GM19468 (cell line): Measurements from ENCODE around the gene LRFN2.

ENCODE experiments used
- ATAC-seq: cut with Tn5 transposase; IDR thresholded peaks from one replicate; pipeline ENCODE4 v1.9.1; 2021; ENCODE audit warnings: mild to moderate bottlenecking, moderate library complexity, moderate number of reproducible peaks; ENCODE audit not compliant: unreplicated experiment; ENCODE audit errors: extremely low read depth

Gene LRFN2

GRCh38 chr6:40443842-40444241 lies 143.3 kb downstream of the LRFN2 start:
- ATAC-seq: no peak

- no peak for ATAC-seq
These were observed 144.6 kb downstream of the LRFN2 start for GRCh38 chr6:40442591-40442990.

- ATAC-seq: no peak
These were observed 146.0 kb downstream of the LRFN2 start for GRCh38 chr6:40441150-40441549.

GRCh38 chr6:40440053-40440452 lies 147.1 kb downstream of the LRFN2 start:
- ATAC-seq: no peak

GRCh38 chr6:40439026-40439800 lies 148.0 kb downstream of the LRFN2 start:
- ATAC-seq: no peak

- no peak for ATAC-seq
These were observed 148.8 kb downstream of the LRFN2 start for GRCh38 chr6:40438246-40438887.

GRCh38 chr6:40437631-40438030 lies 149.5 kb downstream of the LRFN2 start:
- ATAC-seq: no peak

GRCh38 chr6:40436685-40437604 lies 150.2 kb downstream of the LRFN2 start:
- no peak for ATAC-seq

- no peak for ATAC-seq
These were observed 154.2 kb downstream of the LRFN2 start for GRCh38 chr6:40432982-40433381.

GRCh38 chr6:40431706-40432105 lies 155.5 kb downstream of the LRFN2 start:
- ATAC-seq: no peak

GRCh38 chr6:40427196-40427595 lies 160.0 kb downstream of the LRFN2 start:
- ATAC-seq: no peak

- ATAC-seq: no peak
These were observed 160.7 kb downstream of the LRFN2 start for GRCh38 chr6:40426346-40427066.

- ATAC-seq: no peak
These were observed 161.8 kb downstream of the LRFN2 start for GRCh38 chr6:40425192-40425919.

GRCh38 chr6:40422046-40422445 lies 165.1 kb downstream of the LRFN2 start:
- no peak for ATAC-seq

- no peak for ATAC-seq
These were observed 167.0 kb downstream of the LRFN2 start for GRCh38 chr6:40419946-40420728.

GRCh38 chr6:40419377-40419776 lies 167.8 kb downstream of the LRFN2 start:
- no peak for ATAC-seq

GRCh38 chr6:40417031-40417430 lies 170.1 kb downstream of the LRFN2 start:
- ATAC-seq: no peak

- no peak for ATAC-seq
These were observed 172.5 kb downstream of the LRFN2 start for GRCh38 chr6:40414617-40415016.

GRCh38 chr6:40413239-40413638 lies 173.9 kb downstream of the LRFN2 start:
- ATAC-seq: no peak
